ENCODE measurements around the gene TFDP1.

DNA sequence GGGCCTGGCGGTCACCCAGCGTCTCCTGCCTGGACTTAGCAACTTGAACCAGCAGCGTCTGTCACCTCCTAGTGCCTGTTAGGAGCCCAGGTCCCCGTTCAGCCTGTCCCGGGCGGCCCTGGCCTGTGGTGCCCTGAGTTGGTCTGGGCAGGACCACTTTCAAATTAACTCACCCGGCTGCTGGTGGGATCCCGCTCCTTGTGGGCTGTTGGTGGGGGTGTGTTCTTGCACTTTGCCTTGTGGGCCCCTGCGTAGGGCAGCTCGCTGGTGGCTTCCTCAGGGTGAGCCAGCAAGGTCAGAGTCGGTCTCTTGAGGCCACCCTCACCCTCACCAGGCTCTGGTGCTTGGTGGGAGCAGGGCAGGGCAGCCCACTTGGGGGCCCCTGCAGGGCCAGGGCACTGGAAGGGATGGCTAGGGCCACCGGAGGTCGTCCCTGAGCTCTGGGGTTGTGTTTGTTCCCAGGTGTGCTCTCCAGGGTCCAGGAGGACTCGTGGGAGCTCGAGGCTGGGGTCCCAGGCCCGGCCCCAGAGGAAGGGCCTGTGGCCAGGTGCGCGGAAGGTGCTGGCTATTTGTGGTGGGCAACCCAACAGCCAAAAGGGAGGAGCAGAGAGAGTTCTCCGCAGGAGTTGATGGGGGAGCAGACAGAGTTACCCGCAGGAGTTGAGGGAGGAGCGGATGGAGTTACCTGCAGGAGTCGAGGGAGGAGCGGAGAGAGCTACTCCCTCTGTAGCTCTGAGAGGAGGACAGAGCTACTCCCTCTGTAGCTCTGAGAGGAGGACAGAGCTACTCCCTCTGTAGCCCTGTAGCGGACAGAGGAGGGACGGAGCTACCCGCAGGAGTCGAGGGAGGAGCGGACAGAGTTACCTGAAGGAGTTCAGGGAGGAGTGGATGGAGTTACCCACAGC, 16.9 kb downstream of the TFDP1 start:
- TF ChIP-seq, protein P1, sequence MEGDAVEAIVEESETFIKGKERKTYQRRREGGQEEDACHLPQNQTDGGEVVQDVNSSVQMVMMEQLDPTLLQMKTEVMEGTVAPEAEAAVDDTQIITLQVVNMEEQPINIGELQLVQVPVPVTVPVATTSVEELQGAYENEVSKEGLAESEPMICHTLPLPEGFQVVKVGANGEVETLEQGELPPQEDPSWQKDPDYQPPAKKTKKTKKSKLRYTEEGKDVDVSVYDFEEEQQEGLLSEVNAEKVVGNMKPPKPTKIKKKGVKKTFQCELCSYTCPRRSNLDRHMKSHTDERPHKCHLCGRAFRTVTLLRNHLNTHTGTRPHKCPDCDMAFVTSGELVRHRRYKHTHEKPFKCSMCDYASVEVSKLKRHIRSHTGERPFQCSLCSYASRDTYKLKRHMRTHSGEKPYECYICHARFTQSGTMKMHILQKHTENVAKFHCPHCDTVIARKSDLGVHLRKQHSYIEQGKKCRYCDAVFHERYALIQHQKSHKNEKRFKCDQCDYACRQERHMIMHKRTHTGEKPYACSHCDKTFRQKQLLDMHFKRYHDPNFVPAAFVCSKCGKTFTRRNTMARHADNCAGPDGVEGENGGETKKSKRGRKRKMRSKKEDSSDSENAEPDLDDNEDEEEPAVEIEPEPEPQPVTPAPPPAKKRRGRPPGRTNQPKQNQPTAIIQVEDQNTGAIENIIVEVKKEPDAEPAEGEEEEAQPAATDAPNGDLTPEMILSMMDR (IDR thresholded peaks at IDR 0.05) = no peak
- no peak for TF ChIP-seq POLR2A (IDR thresholded peaks at IDR 0.05)

All from thyroid gland (tissue), 4 donors.